Measurements from ENCODE around the gene CHRNE.
"Not testable (repeated sequence)": the region's sequence is repeated elsewhere in the genome, so short reads cannot be mapped to it uniquely, and the experiment has no call there.

Gene CHRNE

DNA sequence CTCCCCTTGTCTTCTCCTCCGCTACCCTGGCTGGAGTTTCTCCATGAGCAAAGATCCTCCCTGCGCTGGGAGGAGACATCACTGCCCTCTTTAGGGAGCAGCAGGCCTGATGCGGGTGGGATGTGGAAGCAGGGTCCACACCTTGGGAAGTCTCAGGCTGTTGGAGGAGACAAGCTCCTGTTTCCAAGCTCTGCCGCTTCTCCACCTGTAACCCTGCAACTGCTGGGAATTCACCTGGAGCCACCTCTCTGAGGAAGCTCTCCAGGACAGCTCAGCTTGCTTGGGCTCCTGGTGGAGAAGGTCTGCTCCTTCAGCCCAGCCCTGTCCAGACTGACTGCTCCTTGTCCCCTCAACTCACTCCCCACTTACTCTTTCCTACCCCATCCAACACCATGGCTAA lies 18.4 kb downstream of the CHRNE start:
- Histone ChIP-seq H3K27ac (ENCODE audit: low read depth, low read length) (no peak overlapping the region), H2AFZ (ENCODE audit: low read length, unreplicated experiment) (no peak overlapping the region), H3K27me3 (ENCODE audit: insufficient read depth, low read length) (no peaks in the 10 kb centered on the region), H3K36me3 (ENCODE audit: insufficient read depth, low read length) (no peaks in the 10 kb centered on the region), H3K4me1 (ENCODE audit: control insufficient read depth, insufficient read depth, low read length, unreplicated experiment) (no peaks in the 10 kb centered on the region), H3K4me3 (ENCODE audit: low read depth, low read length) (no peak overlapping the region), H3K79me2 (ENCODE audit: control insufficient read depth, insufficient read depth, low read length, unreplicated experiment) (no peaks in the 10 kb centered on the region)

DNA sequence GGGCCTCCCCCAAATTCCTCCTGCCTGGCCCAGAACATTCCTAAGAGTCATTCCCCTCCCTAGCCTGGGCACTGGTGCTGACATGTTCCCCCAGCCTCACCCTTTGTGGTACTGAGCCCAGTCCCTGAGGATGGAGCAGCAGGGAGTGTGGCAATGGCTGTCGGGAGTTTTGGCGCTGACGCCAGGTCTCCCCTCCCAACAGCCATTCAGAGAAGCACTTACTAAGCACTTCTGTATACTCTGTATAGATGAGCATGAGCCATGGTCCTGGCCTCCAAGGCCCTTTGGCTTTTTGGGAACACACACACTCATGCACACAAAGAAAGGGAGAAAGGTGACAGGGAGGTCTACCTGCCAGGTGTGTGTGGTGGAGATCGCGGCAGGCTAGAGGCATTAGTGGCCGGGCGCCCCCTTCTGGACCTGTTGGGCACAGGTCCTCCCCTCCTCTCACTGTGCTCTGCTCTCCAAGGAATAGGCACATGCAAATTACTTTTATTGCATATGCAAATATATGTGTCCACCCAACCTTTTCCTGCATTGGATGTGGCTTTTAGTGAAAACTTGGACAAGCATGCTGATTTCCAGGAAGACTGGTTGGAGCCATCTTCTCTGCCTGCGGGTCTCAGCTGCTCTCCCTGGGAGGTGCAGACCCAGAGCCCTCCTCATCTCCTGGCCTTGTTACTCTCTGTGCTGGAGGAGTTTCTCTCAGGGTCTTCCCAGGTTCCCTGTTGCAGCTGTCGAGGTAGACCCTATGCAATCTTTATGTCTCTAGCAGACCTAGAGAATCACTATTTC lies 20.9 kb downstream of the CHRNE start:
- no peak overlapping the region for H2AFZ ChIP-seq (ENCODE audit: low read length, unreplicated experiment)
- H3K79me2 ChIP-seq (ENCODE audit: control insufficient read depth, insufficient read depth, low read length, unreplicated experiment): no peaks in the 10 kb centered on the region
- H3K27me3 ChIP-seq (ENCODE audit: insufficient read depth, low read length): no peaks in the 10 kb centered on the region
- H3K36me3 ChIP-seq (ENCODE audit: insufficient read depth, low read length): no peaks in the 10 kb centered on the region
- H3K4me1 ChIP-seq (ENCODE audit: control insufficient read depth, insufficient read depth, low read length, unreplicated experiment): no peaks in the 10 kb centered on the region
- no peak overlapping the region for H3K27ac ChIP-seq (ENCODE audit: low read depth, low read length)
- H3K4me3 ChIP-seq (ENCODE audit: low read depth, low read length): no peak overlapping the region

DNA sequence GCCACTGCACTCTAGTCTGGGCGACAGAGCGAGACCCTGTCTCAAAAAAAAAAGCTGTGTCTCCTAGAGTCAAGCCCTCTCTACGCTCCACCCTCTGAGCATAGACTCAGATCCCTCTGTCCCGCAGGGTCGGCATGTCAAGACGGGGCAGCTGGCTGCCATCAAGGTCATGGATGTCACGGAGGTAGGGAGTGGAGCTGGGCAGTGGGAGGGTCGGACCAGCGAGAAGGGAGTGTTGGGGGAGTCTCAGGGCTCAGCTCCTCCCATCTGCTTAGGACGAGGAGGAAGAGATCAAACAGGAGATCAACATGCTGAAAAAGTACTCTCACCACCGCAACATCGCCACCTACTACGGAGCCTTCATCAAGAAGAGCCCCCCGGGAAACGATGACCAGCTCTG lies 22.0 kb downstream of the CHRNE start:
- no peaks in the 10 kb centered on the region for H3K79me2 ChIP-seq (ENCODE audit: control insufficient read depth, insufficient read depth, low read length, unreplicated experiment)

DNA sequence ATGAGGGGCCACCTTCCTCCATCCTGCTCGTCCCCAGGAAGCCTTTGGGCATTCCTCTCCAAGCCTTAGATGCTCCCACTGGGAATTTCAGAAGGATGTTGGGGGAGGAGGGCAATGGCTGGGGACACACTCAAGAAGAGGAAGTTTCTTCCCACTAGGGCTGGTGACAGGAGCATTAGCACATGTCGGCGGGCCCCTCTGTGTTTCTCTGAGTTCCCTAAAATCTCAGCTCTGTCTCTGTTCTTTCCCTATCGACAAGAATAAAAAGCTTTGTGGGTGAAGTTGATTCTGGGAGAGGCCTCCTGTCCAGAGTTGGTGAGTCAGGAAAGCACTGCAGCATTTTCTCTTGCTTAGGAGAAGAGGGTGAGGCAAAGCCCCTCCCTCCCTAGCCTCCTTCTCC lies 23.3 kb downstream of the CHRNE start:
- Histone ChIP-seq H3K4me1 (ENCODE audit: control insufficient read depth, insufficient read depth, low read length, unreplicated experiment) (no peaks in the 10 kb centered on the region), H3K79me2 (ENCODE audit: control insufficient read depth, insufficient read depth, low read length, unreplicated experiment) (no peaks in the 10 kb centered on the region), H3K27me3 (ENCODE audit: insufficient read depth, low read length) (no peaks in the 10 kb centered on the region), H3K36me3 (ENCODE audit: insufficient read depth, low read length) (no peaks in the 10 kb centered on the region), H3K27ac (ENCODE audit: low read depth, low read length) (no peak overlapping the region), H2AFZ (ENCODE audit: low read length, unreplicated experiment) (no peak overlapping the region), H3K4me3 (ENCODE audit: low read depth, low read length) (no peak overlapping the region)

More for the DNA sequence above, 22.0 kb downstream of the CHRNE start:
- Histone ChIP-seq H2AFZ (ENCODE audit: low read length, unreplicated experiment) (no peak overlapping the region), H3K36me3 (ENCODE audit: insufficient read depth, low read length) (no peaks in the 10 kb centered on the region), H3K27me3 (ENCODE audit: insufficient read depth, low read length) (no peaks in the 10 kb centered on the region), H3K4me1 (ENCODE audit: control insufficient read depth, insufficient read depth, low read length, unreplicated experiment) (no peaks in the 10 kb centered on the region), H3K4me3 (ENCODE audit: low read depth, low read length) (no peak overlapping the region), H3K27ac (ENCODE audit: low read depth, low read length) (no peak overlapping the region)

DNA sequence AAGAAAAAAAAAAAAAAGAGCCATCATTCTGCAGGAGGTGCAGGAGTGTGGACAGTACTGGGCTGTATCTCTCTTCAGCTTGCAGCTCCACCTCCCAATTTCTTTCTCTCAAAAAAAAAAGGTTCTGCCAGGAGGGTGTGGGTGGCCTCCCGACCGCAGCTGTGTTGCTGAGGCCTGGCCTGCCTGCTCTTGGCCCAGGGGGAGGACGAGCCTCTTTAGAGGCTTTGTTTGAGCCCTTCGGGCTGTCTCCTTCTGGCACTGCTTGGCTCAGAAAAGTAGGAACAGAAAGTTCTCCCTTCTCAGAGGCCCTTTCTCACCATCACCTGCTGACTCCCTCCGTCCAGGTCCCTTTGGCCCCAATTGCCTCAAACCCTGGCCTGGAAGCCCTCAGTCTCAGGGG lies 25.8 kb downstream of the CHRNE start:
- no peaks in the 10 kb centered on the region for H3K79me2 ChIP-seq (ENCODE audit: control insufficient read depth, insufficient read depth, low read length, unreplicated experiment)
- no peaks in the 10 kb centered on the region for H3K27me3 ChIP-seq (ENCODE audit: insufficient read depth, low read length)
- no peak overlapping the region for H3K27ac ChIP-seq (ENCODE audit: low read depth, low read length)
- H3K36me3 ChIP-seq (ENCODE audit: insufficient read depth, low read length): no peaks in the 10 kb centered on the region
- H3K4me1 ChIP-seq (ENCODE audit: control insufficient read depth, insufficient read depth, low read length, unreplicated experiment): no peaks in the 10 kb centered on the region
- H2AFZ ChIP-seq (ENCODE audit: low read length, unreplicated experiment): no peak overlapping the region
- H3K4me3 ChIP-seq (ENCODE audit: low read depth, low read length): no peak overlapping the region

DNA sequence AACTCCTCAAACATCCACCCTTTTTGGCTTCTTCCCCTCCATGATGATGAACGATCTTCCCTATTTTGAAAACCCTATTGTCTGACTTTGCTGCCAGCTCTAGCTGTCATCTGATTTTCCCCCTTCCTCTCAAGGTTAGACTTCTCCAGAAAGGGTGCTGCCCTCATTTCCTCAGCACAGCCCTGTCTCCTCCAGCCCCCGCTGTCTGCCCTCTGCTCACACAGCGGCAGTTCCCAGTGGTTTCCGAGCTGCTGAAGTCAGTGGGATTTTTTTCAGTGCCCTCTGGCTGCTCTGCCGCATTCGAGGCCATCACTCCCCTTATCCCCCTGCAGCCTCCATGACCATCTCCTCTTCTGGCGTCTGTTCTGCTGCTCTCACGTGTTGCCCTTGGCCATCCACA lies 30.1 kb downstream of the CHRNE start:
- H3K4me1 ChIP-seq (ENCODE audit: control insufficient read depth, insufficient read depth, low read length, unreplicated experiment): no peaks in the 10 kb centered on the region
- H3K4me3 ChIP-seq (ENCODE audit: low read depth, low read length): no peak overlapping the region
- peaks cover 2% of the 10 kb centered on the region for H3K79me2 ChIP-seq (ENCODE audit: control insufficient read depth, insufficient read depth, low read length, unreplicated experiment)
- H2AFZ ChIP-seq (ENCODE audit: low read length, unreplicated experiment): no peak overlapping the region
- H3K27me3 ChIP-seq (ENCODE audit: insufficient read depth, low read length): no peaks in the 10 kb centered on the region
- no peak overlapping the region for H3K27ac ChIP-seq (ENCODE audit: low read depth, low read length)
- H3K36me3 ChIP-seq (ENCODE audit: insufficient read depth, low read length): no peaks in the 10 kb centered on the region

DNA sequence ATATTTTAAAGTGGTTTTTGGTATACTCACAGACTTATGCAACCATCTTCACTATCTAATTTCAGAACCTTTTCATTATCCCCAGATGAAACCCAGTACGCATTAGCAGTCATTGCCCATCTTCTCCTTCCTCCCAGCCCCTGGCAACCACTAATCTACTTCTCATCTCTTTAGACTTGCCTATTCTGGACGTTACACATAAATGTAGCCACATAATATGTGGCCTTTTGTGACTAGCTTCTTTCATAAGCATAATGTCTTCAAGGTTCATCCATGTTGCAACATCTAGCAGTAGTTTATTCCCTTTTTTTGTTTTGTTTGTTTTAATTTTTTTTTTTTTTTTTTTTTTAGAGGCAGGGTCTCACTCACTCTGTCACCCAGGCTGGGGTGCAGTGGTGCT lies 32.0 kb downstream of the CHRNE start:
- no peaks in the 10 kb centered on the region for H3K36me3 ChIP-seq (ENCODE audit: insufficient read depth, low read length)
- no peak overlapping the region for H3K27ac ChIP-seq (ENCODE audit: low read depth, low read length)
- no peak overlapping the region for H2AFZ ChIP-seq (ENCODE audit: low read length, unreplicated experiment)
- no peak overlapping the region for H3K4me3 ChIP-seq (ENCODE audit: low read depth, low read length)
- H3K4me1 ChIP-seq (ENCODE audit: control insufficient read depth, insufficient read depth, low read length, unreplicated experiment): no peaks in the 10 kb centered on the region
- peaks cover 2% of the 10 kb centered on the region for H3K79me2 ChIP-seq (ENCODE audit: control insufficient read depth, insufficient read depth, low read length, unreplicated experiment)
- no peaks in the 10 kb centered on the region for H3K27me3 ChIP-seq (ENCODE audit: insufficient read depth, low read length)

DNA sequence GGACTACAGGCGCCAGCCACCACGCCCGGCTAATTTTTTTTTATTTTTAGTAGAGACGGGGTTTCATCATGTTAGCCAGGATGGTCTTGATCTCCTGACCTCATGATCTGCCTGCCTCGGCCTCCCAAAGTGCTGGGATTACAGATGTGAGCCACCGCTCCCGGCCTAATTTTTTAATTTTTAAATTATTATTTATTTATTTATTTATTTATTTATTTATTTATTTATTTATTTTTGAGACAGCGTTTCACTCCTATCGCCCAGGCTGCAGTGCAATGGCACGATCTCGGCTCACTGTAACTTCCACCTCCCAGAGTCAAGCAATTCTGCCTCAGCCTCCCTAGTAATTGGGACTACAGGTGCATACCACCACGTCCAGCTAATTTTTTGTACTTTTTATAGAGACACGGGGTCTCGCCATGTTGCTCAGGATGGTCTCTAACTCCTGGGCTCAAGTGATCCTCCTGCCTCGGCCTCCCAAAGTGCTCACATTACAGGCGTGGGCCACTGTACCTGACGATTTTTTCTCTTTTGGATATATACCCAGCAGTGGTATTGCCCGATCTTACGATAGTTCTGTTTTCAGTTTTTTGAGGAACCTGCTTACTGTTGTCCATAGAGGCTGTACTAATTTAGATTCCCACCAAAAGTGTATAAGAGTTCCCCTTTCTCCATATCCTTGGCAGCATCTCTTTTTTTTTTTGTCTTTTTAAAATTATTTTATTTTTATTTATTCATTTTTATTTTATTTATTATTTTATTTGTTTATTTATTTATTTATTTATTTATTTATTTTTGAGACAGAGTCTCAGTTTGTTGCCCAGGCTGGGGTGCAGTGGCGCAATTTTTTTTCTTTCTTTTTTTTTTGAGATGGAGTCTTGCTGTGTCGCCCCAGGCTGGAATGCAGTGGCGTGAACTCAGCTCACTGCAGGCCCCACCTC lies 33.6 kb downstream of the CHRNE start:
- H2AFZ ChIP-seq (ENCODE audit: low read length, unreplicated experiment); H3K79me2 ChIP-seq (ENCODE audit: control insufficient read depth, insufficient read depth, low read length, unreplicated experiment); H3K27ac ChIP-seq (ENCODE audit: low read depth, low read length); H3K36me3 ChIP-seq (ENCODE audit: insufficient read depth, low read length); H3K4me1 ChIP-seq (ENCODE audit: control insufficient read depth, insufficient read depth, low read length, unreplicated experiment); H3K4me3 ChIP-seq (ENCODE audit: low read depth, low read length); H3K27me3 ChIP-seq (ENCODE audit: insufficient read depth, low read length): not testable (repeated sequence)

DNA sequence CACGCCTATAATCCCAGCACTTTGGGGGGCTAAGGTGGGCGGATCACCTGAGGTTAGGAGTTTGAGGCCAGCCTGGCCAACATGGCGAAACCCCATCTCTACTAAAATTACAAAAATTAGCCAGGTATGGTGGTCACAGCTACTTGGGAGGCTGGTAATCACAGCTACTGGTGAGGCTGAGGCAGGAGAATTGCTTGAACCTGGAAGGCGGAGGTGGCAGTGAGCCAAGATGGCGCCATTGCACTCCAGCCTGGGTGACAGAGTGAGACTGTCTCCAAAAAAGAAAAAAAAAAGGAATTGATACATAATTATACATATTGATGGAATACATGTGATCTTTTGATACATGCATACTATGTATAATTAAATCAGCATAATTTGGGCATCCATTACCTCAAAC lies 35.4 kb downstream of the CHRNE start:
- H3K79me2 ChIP-seq (ENCODE audit: control insufficient read depth, insufficient read depth, low read length, unreplicated experiment); H3K4me1 ChIP-seq (ENCODE audit: control insufficient read depth, insufficient read depth, low read length, unreplicated experiment); H3K27me3 ChIP-seq (ENCODE audit: insufficient read depth, low read length); H3K4me3 ChIP-seq (ENCODE audit: low read depth, low read length); H3K27ac ChIP-seq (ENCODE audit: low read depth, low read length); H2AFZ ChIP-seq (ENCODE audit: low read length, unreplicated experiment); H3K36me3 ChIP-seq (ENCODE audit: insufficient read depth, low read length): not testable (repeated sequence)

DNA sequence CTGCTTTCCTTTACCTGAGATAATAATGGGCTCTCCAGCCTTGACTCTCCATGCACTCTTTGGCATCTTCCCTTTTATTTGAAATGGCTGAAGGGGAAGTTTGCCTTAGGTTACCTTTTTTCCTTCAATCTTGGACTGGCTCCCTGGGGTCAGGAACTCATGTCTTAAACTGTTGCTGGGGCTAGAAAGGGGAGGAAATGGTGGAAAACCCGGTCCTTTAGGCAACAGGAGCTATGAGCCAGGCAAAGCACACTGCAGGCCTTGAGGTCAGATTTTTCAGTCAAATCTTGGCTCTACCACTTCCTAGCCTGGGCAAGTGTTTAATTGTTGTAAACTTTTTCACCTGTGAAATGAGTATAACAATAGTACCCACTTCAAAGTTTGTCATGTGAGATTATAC lies 39.6 kb downstream of the CHRNE start:
- Histone ChIP-seq H2AFZ (ENCODE audit: low read length, unreplicated experiment) (no peak overlapping the region), H3K79me2 (ENCODE audit: control insufficient read depth, insufficient read depth, low read length, unreplicated experiment) (no peaks in the 10 kb centered on the region), H3K4me3 (ENCODE audit: low read depth, low read length) (no peak overlapping the region), H3K36me3 (ENCODE audit: insufficient read depth, low read length) (peaks cover 4% of the 10 kb centered on the region; the same call in 1 of the 2 replicates), H3K27me3 (ENCODE audit: insufficient read depth, low read length) (no peaks in the 10 kb centered on the region), H3K4me1 (ENCODE audit: control insufficient read depth, insufficient read depth, low read length, unreplicated experiment) (peaks cover 7% of the 10 kb centered on the region), H3K27ac (ENCODE audit: low read depth, low read length) (no peak overlapping the region)

DNA sequence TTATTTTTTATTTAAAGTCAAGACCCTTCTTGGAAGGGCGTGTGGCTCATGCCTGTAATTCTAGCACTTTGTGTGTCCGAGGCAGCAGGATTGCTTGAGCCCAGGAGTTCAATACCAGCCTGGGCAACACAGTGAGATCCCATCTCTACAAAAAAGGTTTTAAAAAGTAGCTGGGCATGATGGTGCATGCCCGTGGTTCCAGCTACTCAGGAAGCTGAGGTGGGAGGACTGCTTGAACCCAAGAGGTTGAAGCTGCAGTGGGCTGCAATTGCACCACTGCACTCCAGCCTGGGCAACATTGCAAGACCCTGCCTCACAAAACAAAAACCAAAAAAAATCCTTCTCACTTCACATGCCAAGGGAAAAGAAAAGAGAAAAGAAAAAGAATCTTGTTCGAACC lies 40.2 kb downstream of the CHRNE start:
- Histone ChIP-seq H3K36me3 (ENCODE audit: insufficient read depth, low read length) (peaks cover 4% of the 10 kb centered on the region; the same call in 1 of the 2 replicates), H3K4me3 (ENCODE audit: low read depth, low read length) (no peak overlapping the region), H3K27me3 (ENCODE audit: insufficient read depth, low read length) (no peaks in the 10 kb centered on the region), H3K27ac (ENCODE audit: low read depth, low read length) (no peak overlapping the region), H2AFZ (ENCODE audit: low read length, unreplicated experiment) (no peak overlapping the region), H3K79me2 (ENCODE audit: control insufficient read depth, insufficient read depth, low read length, unreplicated experiment) (no peaks in the 10 kb centered on the region), H3K4me1 (ENCODE audit: control insufficient read depth, insufficient read depth, low read length, unreplicated experiment) (peaks cover 12% of the 10 kb centered on the region)
